PC-3 (cell line): ENCODE measurements around the gene UBE2G1. TPM values are rescaled to one million over a fixed set of nuclear protein-coding genes. Genes with fewer than 3 reads are reported as not detected.

Experiments used
- ATAC-seq: fragments of 200-7000 bp; cut with Tn5 transposase; 2 replicates; pipeline ENCODE4 v1.9.1; 2020; ENCODE audit warnings: mild to moderate bottlenecking, moderate library complexity
- BruUV-seq: library from RNA; stranded (reverse); fragments of 400-500 nt; replicated peaks from 2 replicates; lab custom pipeline; 2021; lab: Mats Ljungman, UMichigan
- CTCF ChIA-PET: fragments of 300-600 bp; sonication (Branson Sonifier 250); formaldehyde crosslinking; loops from one replicate; lab custom pipeline; 2022; ENCODE audit warnings: antibody characterized with exemption; lab: Charles Lee
- POLR2A ChIA-PET: fragments of 300-600 bp; sonication (Branson Sonifier 250); formaldehyde crosslinking; loops from one replicate; lab custom pipeline; 2022; ENCODE audit warnings: antibody characterized with exemption; ENCODE audit not compliant: unreplicated experiment; lab: Charles Lee
- DNase-seq: peaks from one replicate; pipeline ENCODE4 v3.0.0-alpha.2; 2015
- H2AFZ ChIP-seq: fragments of 300-600 bp; sonication (generic); 2 replicates; pipeline ENCODE4 v1.6.0; 2016; ENCODE audit warnings: antibody characterized with exemption, low read length
- H3F3A ChIP-seq: fragments of 300-600 bp; sonication (generic); one replicate; pipeline ENCODE4 v1.6.0; 2017; ENCODE audit warnings: antibody characterized with exemption, low read length, control low read depth, mild to moderate bottlenecking; ENCODE audit not compliant: unreplicated experiment
- H3K27ac ChIP-seq: fragments of 300-600 bp; sonication (generic); 2 replicates; pipeline ENCODE4 v1.5.1; 2016; ENCODE audit warnings: mild to moderate bottlenecking, low read length
- H3K27me3 ChIP-seq: fragments of 300-600 bp; sonication (generic); 2 replicates; pipeline ENCODE4 v1.6.1; 2016; ENCODE audit warnings: low read length, mixed read lengths
- H3K36me3 ChIP-seq: fragments of 300-600 bp; sonication (generic); 2 replicates; pipeline ENCODE4 v1.6.1; 2016; ENCODE audit warnings: low read depth, mixed run types, low read length, mixed read lengths
- H3K4me1 ChIP-seq: fragments of 300-600 bp; sonication (generic); 2 replicates; pipeline ENCODE4 v1.5.1; 2016; ENCODE audit warnings: low read length; ENCODE audit not compliant: insufficient read depth
- H3K4me2 ChIP-seq: fragments of 300-600 bp; sonication (generic); 2 replicates; pipeline ENCODE4 v1.6.0; 2016; ENCODE audit warnings: low read length
- H3K4me3 ChIP-seq: fragments of 300-600 bp; sonication (generic); 2 replicates; pipeline ENCODE4 v1.5.1; 2016; ENCODE audit warnings: mild to moderate bottlenecking, low read length, mixed read lengths
- H3K79me2 ChIP-seq: fragments of 300-600 bp; sonication (generic); 2 replicates; pipeline ENCODE4 v1.6.1; 2017; ENCODE audit warnings: low read length, mixed read lengths
- H3K9ac ChIP-seq: fragments of 300-600 bp; sonication (generic); 2 replicates; pipeline ENCODE4 v1.6.0; 2016; ENCODE audit warnings: mild to moderate bottlenecking, low read length
- H3K9me2 ChIP-seq: fragments of 300-600 bp; sonication (generic); replicated peaks from 2 replicates; pipeline ENCODE4 v1.6.1; 2016; ENCODE audit warnings: mixed run types, low read length, mixed read lengths
- H3K9me3 ChIP-seq: fragments of 300-600 bp; sonication (generic); 2 replicates; pipeline ENCODE4 v1.6.1; 2016; ENCODE audit warnings: low read length, mixed read lengths
- H4K20me1 ChIP-seq: fragments of 300-600 bp; sonication (generic); 2 replicates; pipeline ENCODE4 v1.6.1; 2016; ENCODE audit warnings: low read length, mixed read lengths
- EZH2 ChIP-seq: fragments of 300-600 bp; sonication (generic); IDR thresholded peaks from one replicate; pipeline ENCODE4 v1.6.1; 2017; ENCODE audit warnings: antibody characterized with exemption, mild to moderate bottlenecking, low read length; ENCODE audit not compliant: unreplicated experiment
- EZH2phosphoT487 ChIP-seq: fragments of 300-600 bp; sonication (generic); IDR thresholded peaks from 2 replicates; pipeline ENCODE4 v1.6.1; 2018; ENCODE audit warnings: mild to moderate bottlenecking, antibody characterized with exemption, low read length, borderline replicate concordance
- intact Hi-C: fragments of 100-400 bp; cut with micrococcal nuclease; formaldehyde crosslinking; loops from 2 replicates; pipeline ENCODE4 v1.9.0; 2023
- total RNA-seq: library from RNA; depleted of rRNA; stranded (reverse); fragments of >200 nt; gene quantifications from 2 replicates; pipeline ENCODE4 v1.2.3, GENCODE V29; 2014
- TF ChIP-seq, protein P1 (sequence below): fragments of 300-600 bp; sonication (generic); conservative IDR thresholded peaks from 2 replicates; pipeline ENCODE4 v1.5.1; 2017; ENCODE audit warnings: antibody characterized with exemption, low read depth, mild to moderate bottlenecking, low read length

The UBE2G1 gene
- total RNA-seq, 1 experiment from 2014 or later: 35.8 TPM

- no peaks in the 10 kb centered on the region for H3K4me1 ChIP-seq
- H3K27me3 ChIP-seq: no peaks in the 10 kb centered on the region
- no peaks in the 10 kb centered on the region for H3K36me3 ChIP-seq
- H3K4me2 ChIP-seq: no peak overlapping the region
- no peaks in the 10 kb centered on the region for H3F3A ChIP-seq
- no peak overlapping the region for H3K27ac ChIP-seq
- H3K9me2 ChIP-seq: no peaks in the 10 kb centered on the region
- DNase-seq (no peak), ATAC-seq (no peak)
- H3K9me3 ChIP-seq: no peaks in the 10 kb centered on the region
- TF ChIP-seq EZH2 (no peak), EZH2phosphoT487 (no peak)
- TF ChIP-seq, protein P1, sequence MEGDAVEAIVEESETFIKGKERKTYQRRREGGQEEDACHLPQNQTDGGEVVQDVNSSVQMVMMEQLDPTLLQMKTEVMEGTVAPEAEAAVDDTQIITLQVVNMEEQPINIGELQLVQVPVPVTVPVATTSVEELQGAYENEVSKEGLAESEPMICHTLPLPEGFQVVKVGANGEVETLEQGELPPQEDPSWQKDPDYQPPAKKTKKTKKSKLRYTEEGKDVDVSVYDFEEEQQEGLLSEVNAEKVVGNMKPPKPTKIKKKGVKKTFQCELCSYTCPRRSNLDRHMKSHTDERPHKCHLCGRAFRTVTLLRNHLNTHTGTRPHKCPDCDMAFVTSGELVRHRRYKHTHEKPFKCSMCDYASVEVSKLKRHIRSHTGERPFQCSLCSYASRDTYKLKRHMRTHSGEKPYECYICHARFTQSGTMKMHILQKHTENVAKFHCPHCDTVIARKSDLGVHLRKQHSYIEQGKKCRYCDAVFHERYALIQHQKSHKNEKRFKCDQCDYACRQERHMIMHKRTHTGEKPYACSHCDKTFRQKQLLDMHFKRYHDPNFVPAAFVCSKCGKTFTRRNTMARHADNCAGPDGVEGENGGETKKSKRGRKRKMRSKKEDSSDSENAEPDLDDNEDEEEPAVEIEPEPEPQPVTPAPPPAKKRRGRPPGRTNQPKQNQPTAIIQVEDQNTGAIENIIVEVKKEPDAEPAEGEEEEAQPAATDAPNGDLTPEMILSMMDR: no peak
- no TSS peak for BruUV-seq
- ChIA-PET CTCF (no interaction called here), POLR2A (no interaction called here)
- no peaks in the 10 kb centered on the region for H4K20me1 ChIP-seq
- H3K4me3 ChIP-seq: no peak overlapping the region
- H2AFZ ChIP-seq: no peak overlapping the region
- intact Hi-C loops: no loop called here
- H3K79me2 ChIP-seq: no peaks in the 10 kb centered on the region
- no peak overlapping the region for H3K9ac ChIP-seq
These were observed 20.7 kb upstream of the UBE2G1 start for GRCh38 chr17:4387137-4387536.

DNA sequence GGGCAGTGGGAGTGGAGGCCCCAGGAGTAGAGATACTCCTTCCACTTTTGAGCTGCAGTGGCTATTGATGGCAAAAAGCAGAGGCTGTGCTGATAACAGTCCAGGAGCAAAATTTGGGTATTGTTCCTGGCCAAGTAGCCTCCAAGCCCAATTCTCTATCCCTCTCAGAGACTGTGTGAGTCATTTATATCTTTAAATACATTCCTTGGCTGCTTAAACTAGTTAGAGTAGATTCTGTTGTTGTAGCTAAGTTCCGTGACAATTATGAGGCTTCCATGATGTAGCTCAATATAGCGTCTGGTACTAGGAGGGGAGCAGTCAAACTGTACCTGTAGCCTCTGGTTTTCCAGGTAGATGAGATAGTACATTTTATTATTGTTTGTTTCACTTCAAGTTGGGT is 19.9 kb upstream of the UBE2G1 start:
- no peaks in the 10 kb centered on the region for H3K9me3 ChIP-seq
- no peaks in the 10 kb centered on the region for H3K36me3 ChIP-seq
- ATAC-seq (no peak), DNase-seq (no peak)
- no peaks in the 10 kb centered on the region for H3F3A ChIP-seq
- no peaks in the 10 kb centered on the region for H3K27me3 ChIP-seq
- H4K20me1 ChIP-seq: no peaks in the 10 kb centered on the region
- H3K4me1 ChIP-seq: no peaks in the 10 kb centered on the region
- no peak overlapping the region for H3K9ac ChIP-seq
- ChIA-PET CTCF (no interaction called here), POLR2A (no interaction called here)
- H3K79me2 ChIP-seq: no peaks in the 10 kb centered on the region
- no peak overlapping the region for H3K27ac ChIP-seq
- no peak overlapping the region for H3K4me2 ChIP-seq
- intact Hi-C loops: no loop called here
- no TSS peak for BruUV-seq
- TF ChIP-seq EZH2phosphoT487 (no peak), EZH2 (no peak)
- TF ChIP-seq, protein P1: no peak
- no peaks in the 10 kb centered on the region for H3K9me2 ChIP-seq
- H3K4me3 ChIP-seq: no peak overlapping the region
- no peak overlapping the region for H2AFZ ChIP-seq

GRCh38 chr17:4381690-4382671 is 15.5 kb upstream of the UBE2G1 start:
- DNase-seq (no peak), ATAC-seq (no peak)
- Histone ChIP-seq H3K27me3 (no peaks in the 10 kb centered on the region), H3K9me2 (no peaks in the 10 kb centered on the region), H3K27ac (no peak overlapping the region), H3K4me1 (no peaks in the 10 kb centered on the region), H3K4me2 (no peak overlapping the region), H3K9me3 (no peaks in the 10 kb centered on the region), H4K20me1 (no peaks in the 10 kb centered on the region), H3K79me2 (no peaks in the 10 kb centered on the region), H3K4me3 (no peak overlapping the region), H3K36me3 (no peaks in the 10 kb centered on the region), H3K9ac (no peak overlapping the region), H2AFZ (no peak overlapping the region), H3F3A (no peaks in the 10 kb centered on the region)
- no TSS peak for BruUV-seq
- TF ChIP-seq EZH2 (no peak), EZH2phosphoT487 (no peak)
- TF ChIP-seq, protein P1: no peak
- intact Hi-C loops: no loop called here
- CTCF ChIA-PET: no interaction called here
- POLR2A ChIA-PET: no interaction called here
